Liver (tissue), 9 donors: ENCODE data around the gene SEPTIN3. TPM values are rescaled to one million over a fixed set of nuclear protein-coding genes. Genes with fewer than 3 reads are reported as not detected.

Source experiments
- DNase-seq: peaks from one replicate; pipeline ENCODE4 v3.0.0-alpha.2; 2017; ENCODE audit warnings: low spot score
- H3K27ac ChIP-seq, 2 donors: one replicate each; pipeline ENCODE4 v1.7.0; 2013; ENCODE audit warnings: inconsistent platforms in 2 of 2, low read length in 2 of 2, control low read depth in 1 of 2, low read depth in 1 of 2, mild to moderate bottlenecking in 1 of 2
- H3K27me3 ChIP-seq, 4 donors: one replicate each; pipeline versions ENCODE4 v1.6.1 to v1.7.0; 2013; ENCODE audit warnings: low read length in 3 of 4, inconsistent platforms in 1 of 4, mild to moderate bottlenecking in 1 of 4, moderate library complexity in 1 of 4; ENCODE audit not compliant: control insufficient read depth in 4 of 4, insufficient read depth in 4 of 4
- H3K36me3 ChIP-seq, 4 donors: one replicate each; pipeline versions ENCODE4 v1.6.1 to v1.7.0; 2013; ENCODE audit warnings: low read length in 3 of 4, mild to moderate bottlenecking in 3 of 4, low read depth in 1 of 4, moderate library complexity in 1 of 4; ENCODE audit not compliant: control insufficient read depth in 4 of 4, insufficient read depth in 3 of 4
- H3K4me1 ChIP-seq, 4 donors: one replicate each; pipeline versions ENCODE4 v1.6.1 to v1.7.0; 2013; ENCODE audit warnings: low read length in 3 of 4, mild to moderate bottlenecking in 3 of 4, moderate library complexity in 1 of 4; ENCODE audit not compliant: control insufficient read depth in 4 of 4, insufficient read depth in 4 of 4
- H3K4me3 ChIP-seq, 3 donors: one replicate each; pipeline versions ENCODE4 v1.6.1 to v1.7.0; 2013; ENCODE audit warnings: low read length in 3 of 3, control low read depth in 1 of 3, low read depth in 1 of 3, mild to moderate bottlenecking in 1 of 3
- H3K9ac ChIP-seq, 2 donors: one replicate each; pipeline ENCODE4 v1.7.0; 2013; ENCODE audit warnings: low read length in 2 of 2, mild to moderate bottlenecking in 2 of 2, moderate library complexity in 2 of 2, control low read depth in 1 of 2, low read depth in 1 of 2
- H3K9me3 ChIP-seq, 4 donors: one replicate each; pipeline versions ENCODE4 v1.6.1 to v1.7.0; 2013; ENCODE audit warnings: low read length in 3 of 4; ENCODE audit not compliant: control insufficient read depth in 4 of 4
- ATF3 ChIP-seq: IDR thresholded peaks from 2 replicates; pipeline ENCODE4 v1.6.1; 2016; ENCODE audit warnings: antibody characterized with exemption
- EGR1 ChIP-seq, 2 donors: IDR thresholded peaks; 2 replicates each; pipeline ENCODE4 v1.6.1; 2016 to 2018; ENCODE audit warnings: antibody characterized with exemption in 2 of 2, low read depth in 2 of 2
- FOXA1 ChIP-seq: IDR thresholded peaks from 2 replicates; pipeline ENCODE4 v1.6.1; 2016; ENCODE audit warnings: antibody characterized with exemption
- FOXA2 ChIP-seq: IDR thresholded peaks from 2 replicates; pipeline ENCODE4 v1.6.1; 2016; ENCODE audit warnings: antibody characterized with exemption
- GABPA ChIP-seq, 2 donors: IDR thresholded peaks in 1 of 2; conservative IDR thresholded peaks in 1 of 2; 2 replicates each; pipeline ENCODE4 v1.6.1; 2016; ENCODE audit warnings: antibody characterized with exemption in 2 of 2, mild to moderate bottlenecking in 1 of 2, moderate library complexity in 1 of 2
- HNF4A ChIP-seq, 2 donors: conservative IDR thresholded peaks; 2 replicates each; pipeline ENCODE4 v1.6.1; 2016; ENCODE audit warnings: antibody characterized with exemption in 2 of 2, mild to moderate bottlenecking in 2 of 2
- HNF4G ChIP-seq: IDR thresholded peaks from 2 replicates; pipeline ENCODE4 v1.6.1; 2016; ENCODE audit warnings: antibody characterized with exemption
- JUND ChIP-seq, 2 donors: IDR thresholded peaks; 2 replicates each; pipeline ENCODE4 v1.6.1; 2016; ENCODE audit warnings: antibody characterized with exemption in 2 of 2
- MAX ChIP-seq: IDR thresholded peaks from 2 replicates; pipeline ENCODE4 v1.6.1; 2016; ENCODE audit warnings: antibody characterized with exemption
- NR2F2 ChIP-seq: IDR thresholded peaks from 2 replicates; pipeline ENCODE4 v1.6.1; 2016; ENCODE audit warnings: antibody characterized with exemption
- RAD21 ChIP-seq, 2 donors: IDR thresholded peaks; 2 replicates each; pipeline ENCODE4 v1.6.1; 2016; ENCODE audit warnings: antibody characterized with exemption in 2 of 2, mild to moderate bottlenecking in 2 of 2
- RXRA ChIP-seq, 2 donors: IDR thresholded peaks; 2 replicates each; pipeline ENCODE4 v1.6.1; 2017 to 2018; ENCODE audit warnings: antibody characterized with exemption in 2 of 2, mild to moderate bottlenecking in 1 of 2
- SP1 ChIP-seq: IDR thresholded peaks from 2 replicates; pipeline ENCODE4 v1.6.1; 2018; ENCODE audit warnings: antibody characterized with exemption, mild to moderate bottlenecking
- TAF1 ChIP-seq: conservative IDR thresholded peaks from 2 replicates; pipeline ENCODE4 v1.6.1; 2016; ENCODE audit warnings: antibody characterized with exemption, mild to moderate bottlenecking
- YY1 ChIP-seq: IDR thresholded peaks from 2 replicates; pipeline ENCODE4 v1.6.1; 2016; ENCODE audit warnings: antibody characterized with exemption, mild to moderate bottlenecking
- WGBS: extraction: QIAGEN DNeasy Blood & Tissue Kit; methylation state at CpG from one replicate; pipeline ENCODE4 v1.1.7; 2013; 5-methylcytosine and 5-hydroxymethylcytosine counted together
- polyA plus RNA-seq, 2 donors: library from polyadenylated mRNA; stranded (reverse) in 1 of 2; unstranded in 1 of 2; fragments of 200-250 nt in 1 of 2; fragments of >200 nt in 1 of 2; fragmentation: Nextera tagmentation in 1 of 2; extraction: Ambion mirVana in 1 of 2; gene quantifications; one replicate each; pipeline versions ENCODE4 v1.2.1 to v1.2.3, GENCODE V29; 2013 to 2015
- total RNA-seq, 2 donors: library from RNA; depleted of rRNA; stranded (reverse); fragments of >200 nt; gene quantifications; one replicate each; pipeline ENCODE4 v1.2.3, GENCODE V29; 2014
- TF ChIP-seq, protein P1 (sequence below): IDR thresholded peaks from 2 replicates; pipeline ENCODE4 v1.6.1; 2016; ENCODE audit warnings: antibody characterized with exemption, mild to moderate bottlenecking
- TF ChIP-seq, protein P2 (sequence below): IDR thresholded peaks from 2 replicates; pipeline ENCODE4 v1.6.1; 2016; ENCODE audit warnings: antibody characterized with exemption
- TF ChIP-seq, protein P3 (sequence below): fragments of 150-350 bp; IDR thresholded peaks from 2 replicates; pipeline ENCODE4 v1.5.1; 2017; ENCODE audit warnings: improper control_type of control experiment, low read depth, low read length; ENCODE audit not compliant: missing input control
- donor health status: healthy.
- donor health status: healthy.
- donor health status: healthy.
- donor health status: healthy.
- donor health status: healthy.

Gene SEPTIN3
- total and polyA plus RNA-seq, 4 donors, result under 0.01 to 0.07 (median 0.04) TPM; not detected in 1

DNA sequence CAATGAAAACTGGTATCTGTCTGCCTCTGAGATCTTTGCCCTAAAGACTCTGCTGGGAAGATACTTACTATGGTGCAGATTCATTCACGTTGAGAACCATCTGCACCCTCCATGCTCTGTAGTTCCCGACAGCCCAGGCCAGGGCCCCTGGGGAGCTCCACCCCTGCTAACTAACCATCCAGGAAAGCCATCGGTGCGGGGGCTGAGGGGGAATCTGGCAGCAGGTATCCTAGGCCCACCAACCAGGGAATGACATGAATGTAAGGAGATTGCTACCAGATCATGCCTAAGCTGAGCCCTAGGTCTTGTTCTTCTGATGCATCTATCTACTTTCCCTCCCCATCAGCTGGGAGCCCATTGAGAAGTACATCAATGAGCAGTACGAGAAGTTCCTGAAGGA lies 18.0 kb downstream of the SEPTIN3 start:
- H3K36me3 ChIP-seq, result no peaks in the 10 kb centered on the region
- WGBS, result 97% methylated on average over 5 of the region's 5 CpGs
- no peaks in the 10 kb centered on the region for H3K4me1 ChIP-seq
- no peak overlapping the region for H3K27ac ChIP-seq
- TF ChIP-seq GABPA (IDR thresholded peaks at IDR 0.05 in 1 of 2, conservative IDR thresholded peaks at IDR 0.05 in 1 of 2) (no peak), RAD21 (IDR thresholded peaks at IDR 0.05) (no peak), SP1 (no peak), HNF4G (no peak), TAF1 (no peak), ATF3 (no peak), JUND (IDR thresholded peaks at IDR 0.05) (no peak), RXRA (IDR thresholded peaks at IDR 0.05) (no peak), FOXA1 (no peak), YY1 (no peak), NR2F2 (no peak), MAX (no peak), EGR1 (IDR thresholded peaks at IDR 0.05; ENCODE audit: low read depth in 2 of 2) (no peak), FOXA2 (no peak), HNF4A (conservative IDR thresholded peaks at IDR 0.05) (no peak)
- TF ChIP-seq, protein P1, sequence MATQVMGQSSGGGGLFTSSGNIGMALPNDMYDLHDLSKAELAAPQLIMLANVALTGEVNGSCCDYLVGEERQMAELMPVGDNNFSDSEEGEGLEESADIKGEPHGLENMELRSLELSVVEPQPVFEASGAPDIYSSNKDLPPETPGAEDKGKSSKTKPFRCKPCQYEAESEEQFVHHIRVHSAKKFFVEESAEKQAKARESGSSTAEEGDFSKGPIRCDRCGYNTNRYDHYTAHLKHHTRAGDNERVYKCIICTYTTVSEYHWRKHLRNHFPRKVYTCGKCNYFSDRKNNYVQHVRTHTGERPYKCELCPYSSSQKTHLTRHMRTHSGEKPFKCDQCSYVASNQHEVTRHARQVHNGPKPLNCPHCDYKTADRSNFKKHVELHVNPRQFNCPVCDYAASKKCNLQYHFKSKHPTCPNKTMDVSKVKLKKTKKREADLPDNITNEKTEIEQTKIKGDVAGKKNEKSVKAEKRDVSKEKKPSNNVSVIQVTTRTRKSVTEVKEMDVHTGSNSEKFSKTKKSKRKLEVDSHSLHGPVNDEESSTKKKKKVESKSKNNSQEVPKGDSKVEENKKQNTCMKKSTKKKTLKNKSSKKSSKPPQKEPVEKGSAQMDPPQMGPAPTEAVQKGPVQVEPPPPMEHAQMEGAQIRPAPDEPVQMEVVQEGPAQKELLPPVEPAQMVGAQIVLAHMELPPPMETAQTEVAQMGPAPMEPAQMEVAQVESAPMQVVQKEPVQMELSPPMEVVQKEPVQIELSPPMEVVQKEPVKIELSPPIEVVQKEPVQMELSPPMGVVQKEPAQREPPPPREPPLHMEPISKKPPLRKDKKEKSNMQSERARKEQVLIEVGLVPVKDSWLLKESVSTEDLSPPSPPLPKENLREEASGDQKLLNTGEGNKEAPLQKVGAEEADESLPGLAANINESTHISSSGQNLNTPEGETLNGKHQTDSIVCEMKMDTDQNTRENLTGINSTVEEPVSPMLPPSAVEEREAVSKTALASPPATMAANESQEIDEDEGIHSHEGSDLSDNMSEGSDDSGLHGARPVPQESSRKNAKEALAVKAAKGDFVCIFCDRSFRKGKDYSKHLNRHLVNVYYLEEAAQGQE, result no peak
- TF ChIP-seq, protein P2, sequence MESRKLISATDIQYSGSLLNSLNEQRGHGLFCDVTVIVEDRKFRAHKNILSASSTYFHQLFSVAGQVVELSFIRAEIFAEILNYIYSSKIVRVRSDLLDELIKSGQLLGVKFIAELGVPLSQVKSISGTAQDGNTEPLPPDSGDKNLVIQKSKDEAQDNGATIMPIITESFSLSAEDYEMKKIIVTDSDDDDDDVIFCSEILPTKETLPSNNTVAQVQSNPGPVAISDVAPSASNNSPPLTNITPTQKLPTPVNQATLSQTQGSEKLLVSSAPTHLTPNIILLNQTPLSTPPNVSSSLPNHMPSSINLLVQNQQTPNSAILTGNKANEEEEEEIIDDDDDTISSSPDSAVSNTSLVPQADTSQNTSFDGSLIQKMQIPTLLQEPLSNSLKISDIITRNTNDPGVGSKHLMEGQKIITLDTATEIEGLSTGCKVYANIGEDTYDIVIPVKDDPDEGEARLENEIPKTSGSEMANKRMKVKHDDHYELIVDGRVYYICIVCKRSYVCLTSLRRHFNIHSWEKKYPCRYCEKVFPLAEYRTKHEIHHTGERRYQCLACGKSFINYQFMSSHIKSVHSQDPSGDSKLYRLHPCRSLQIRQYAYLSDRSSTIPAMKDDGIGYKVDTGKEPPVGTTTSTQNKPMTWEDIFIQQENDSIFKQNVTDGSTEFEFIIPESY, result no peak
- TF ChIP-seq, protein P3, sequence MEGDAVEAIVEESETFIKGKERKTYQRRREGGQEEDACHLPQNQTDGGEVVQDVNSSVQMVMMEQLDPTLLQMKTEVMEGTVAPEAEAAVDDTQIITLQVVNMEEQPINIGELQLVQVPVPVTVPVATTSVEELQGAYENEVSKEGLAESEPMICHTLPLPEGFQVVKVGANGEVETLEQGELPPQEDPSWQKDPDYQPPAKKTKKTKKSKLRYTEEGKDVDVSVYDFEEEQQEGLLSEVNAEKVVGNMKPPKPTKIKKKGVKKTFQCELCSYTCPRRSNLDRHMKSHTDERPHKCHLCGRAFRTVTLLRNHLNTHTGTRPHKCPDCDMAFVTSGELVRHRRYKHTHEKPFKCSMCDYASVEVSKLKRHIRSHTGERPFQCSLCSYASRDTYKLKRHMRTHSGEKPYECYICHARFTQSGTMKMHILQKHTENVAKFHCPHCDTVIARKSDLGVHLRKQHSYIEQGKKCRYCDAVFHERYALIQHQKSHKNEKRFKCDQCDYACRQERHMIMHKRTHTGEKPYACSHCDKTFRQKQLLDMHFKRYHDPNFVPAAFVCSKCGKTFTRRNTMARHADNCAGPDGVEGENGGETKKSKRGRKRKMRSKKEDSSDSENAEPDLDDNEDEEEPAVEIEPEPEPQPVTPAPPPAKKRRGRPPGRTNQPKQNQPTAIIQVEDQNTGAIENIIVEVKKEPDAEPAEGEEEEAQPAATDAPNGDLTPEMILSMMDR, result no peak
- H3K9ac ChIP-seq, result no peak overlapping the region
- H3K4me3 ChIP-seq, result no peak overlapping the region
- DNase-seq, result no peak
- no peaks in the 10 kb centered on the region for H3K27me3 ChIP-seq
- H3K9me3 ChIP-seq, result no peaks in the 10 kb centered on the region
